HL-60 (cell line): ENCODE measurements around the gene DIP2A.

ENCODE experiments used
- CTCF ChIP-seq: IDR thresholded peaks from one replicate; pipeline ENCODE4 v1.5.1; 2011; ENCODE audit warnings: low read length, control low read depth, inconsistent platforms; ENCODE audit not compliant: insufficient read depth
- GABPA ChIP-seq: IDR thresholded peaks from 2 replicates; pipeline ENCODE4 v1.6.1; 2012; ENCODE audit warnings: low read depth
- POLR2AphosphoS5 ChIP-seq: IDR thresholded peaks from 2 replicates; pipeline ENCODE4 v1.6.1; 2012; ENCODE audit warnings: low read depth
- REST ChIP-seq: IDR thresholded peaks from 2 replicates; pipeline ENCODE4 v1.6.1; 2012; ENCODE audit warnings: low read depth; ENCODE audit not compliant: insufficient replicate concordance
- SPI1 ChIP-seq: IDR thresholded peaks from 2 replicates; pipeline ENCODE4 v1.6.1; 2012; ENCODE audit warnings: low read depth, mild to moderate bottlenecking, borderline replicate concordance

GRCh38 chr21:46618738-46619379 is 160.2 kb downstream of the DIP2A start:
- TF ChIP-seq CTCF (no peak), GABPA (no peak), REST (no peak), POLR2AphosphoS5 (no peak), SPI1 (no peak)
